Effector memory CD8-positive, alpha-beta T cell (primary cell): ENCODE measurements around the gene GPR107.

Experiments used
- ATAC-seq: fragments of 150-1000 bp; cut with Tn5 transposase; replicated peaks from 2 replicates; pipeline ENCODE4 v1.10.0; 2021; ENCODE audit warnings: mild to moderate bottlenecking, moderate library complexity
- DNase-seq, 3 experiments: peaks; one replicate each; pipeline ENCODE4 v3.0.0; 2021
- H3K27ac Mint-ChIP-seq, 2 donors: one replicate each; pipeline ENCODE4 v1.8.0; 2022; ENCODE audit warnings: mild to moderate bottlenecking in 2 of 2, mixed read lengths in 2 of 2, moderate library complexity in 2 of 2
- H3K27me3 Mint-ChIP-seq, 2 donors: one replicate each; pipeline ENCODE4 v1.8.0; 2022; ENCODE audit warnings: mixed read lengths in 2 of 2
- H3K36me3 Mint-ChIP-seq: one replicate; pipeline ENCODE4 v1.8.0; 2022; ENCODE audit warnings: mild to moderate bottlenecking, moderate library complexity, mixed read lengths; ENCODE audit not compliant: insufficient read depth
- H3K4me1 Mint-ChIP-seq, 2 donors: one replicate each; pipeline ENCODE4 v1.8.0; 2022; ENCODE audit warnings: low read depth in 2 of 2, mixed read lengths in 2 of 2
- H3K4me3 Mint-ChIP-seq, 2 donors: one replicate each; pipeline ENCODE4 v1.8.0; 2022; ENCODE audit warnings: mild to moderate bottlenecking in 2 of 2, mixed read lengths in 2 of 2, moderate library complexity in 2 of 2
- H3K9me3 Mint-ChIP-seq, 2 donors: one replicate each; pipeline ENCODE4 v1.8.0; 2022; ENCODE audit warnings: mixed read lengths in 2 of 2

The GPR107 gene

GRCh38 chr9:130159915-130160670 is 106.4 kb downstream of the GPR107 start:
- Mint-ChIP-seq H3K36me3 (peaks cover 3% of the 10 kb centered on the region), H3K9me3 (no peaks in the 10 kb centered on the region), H3K27me3 (peaks cover 0 to 9% of the 10 kb centered on the region in 2 donors), H3K27ac (peak overlapping the region in 1 of 2 donors; percentile 22), H3K4me1 (peaks cover 3 to 4% of the 10 kb centered on the region in 2 donors), H3K4me3 (no peak overlapping the region)
- ATAC-seq (no peak), DNase-seq (no peak)

- H3K36me3 Mint-ChIP-seq, result peaks cover 3% of the 10 kb centered on the region
- no peak for DNase-seq
- H3K4me3 Mint-ChIP-seq, result no peak overlapping the region
- H3K27ac Mint-ChIP-seq, result peak overlapping the region in 1 of 2 donors; percentile 22
- peaks cover 3 to 4% of the 10 kb centered on the region in 2 donors for H3K4me1 Mint-ChIP-seq
- H3K9me3 Mint-ChIP-seq, result no peaks in the 10 kb centered on the region
- H3K27me3 Mint-ChIP-seq, result peaks cover 0 to 9% of the 10 kb centered on the region in 2 donors
- no peak for ATAC-seq
These were observed 107.3 kb downstream of the GPR107 start for GRCh38 chr9:130160862-130161470.

- Mint-ChIP-seq H3K9me3 (no peaks in the 10 kb centered on the region), H3K4me1 (peaks cover 4 to 9% of the 10 kb centered on the region in 2 donors), H3K27ac (peak overlapping the region in 1 of 2 donors; percentile 20), H3K27me3 (peaks cover 0 to 5% of the 10 kb centered on the region in 2 donors), H3K36me3 (peaks cover 7% of the 10 kb centered on the region), H3K4me3 (no peak overlapping the region)
- ATAC-seq (no peak), DNase-seq (no peak)
These were observed 111.9 kb downstream of the GPR107 start for GRCh38 chr9:130165579-130165978.

DNA sequence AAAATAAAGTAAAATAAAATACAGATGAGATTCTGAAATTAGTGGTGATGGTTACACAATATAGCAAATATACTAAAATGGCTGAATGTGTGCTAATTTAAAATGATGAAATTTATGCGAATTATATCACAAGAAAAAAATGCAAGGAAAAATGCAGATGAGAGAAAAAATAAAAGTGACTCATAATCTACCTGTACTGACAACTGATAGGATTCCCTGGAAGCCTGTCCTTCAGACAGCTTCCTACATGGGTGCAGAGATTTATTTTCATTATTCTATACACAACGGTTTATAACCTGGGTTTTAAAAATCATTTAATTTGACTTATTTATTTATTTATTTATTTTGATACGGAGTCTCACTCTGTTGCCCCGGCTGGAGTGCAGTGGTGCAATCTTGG is 112.7 kb downstream of the GPR107 start:
- ATAC-seq (no peak), DNase-seq (no peak)
- Mint-ChIP-seq H3K36me3 (peaks cover 7% of the 10 kb centered on the region), H3K4me1 (peaks cover 4 to 9% of the 10 kb centered on the region in 2 donors), H3K4me3 (no peak overlapping the region), H3K9me3 (no peaks in the 10 kb centered on the region), H3K27ac (no peak overlapping the region), H3K27me3 (no peaks in the 10 kb centered on the region)

DNA sequence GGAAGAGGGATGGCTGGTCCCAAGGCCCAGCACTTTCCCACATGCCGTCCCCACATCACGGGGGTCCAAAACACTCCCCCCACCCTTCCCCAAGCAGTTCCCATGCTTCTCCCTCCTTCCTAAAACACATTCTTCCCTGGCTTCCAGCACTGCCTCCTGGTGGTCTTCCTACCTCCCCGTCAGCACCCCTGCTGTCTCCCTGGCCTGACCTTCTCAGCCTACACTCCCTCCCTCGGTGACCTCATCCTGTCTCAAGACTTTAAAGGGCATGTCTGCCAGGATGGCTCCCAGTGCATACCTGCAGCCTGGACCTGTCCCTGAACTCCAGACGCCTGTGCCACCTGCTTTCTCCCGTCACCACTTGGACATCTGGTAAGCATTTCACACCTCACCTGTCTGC is 114.2 kb downstream of the GPR107 start:
- Mint-ChIP-seq H3K9me3 (no peaks in the 10 kb centered on the region), H3K36me3 (peaks cover 7% of the 10 kb centered on the region), H3K27me3 (no peaks in the 10 kb centered on the region), H3K27ac (peak overlapping the region in 1 of 2 donors; percentile 46), H3K4me3 (no peak overlapping the region), H3K4me1 (peaks cover 4 to 9% of the 10 kb centered on the region in 2 donors)
- ATAC-seq (no peak), DNase-seq (no peak)

DNA sequence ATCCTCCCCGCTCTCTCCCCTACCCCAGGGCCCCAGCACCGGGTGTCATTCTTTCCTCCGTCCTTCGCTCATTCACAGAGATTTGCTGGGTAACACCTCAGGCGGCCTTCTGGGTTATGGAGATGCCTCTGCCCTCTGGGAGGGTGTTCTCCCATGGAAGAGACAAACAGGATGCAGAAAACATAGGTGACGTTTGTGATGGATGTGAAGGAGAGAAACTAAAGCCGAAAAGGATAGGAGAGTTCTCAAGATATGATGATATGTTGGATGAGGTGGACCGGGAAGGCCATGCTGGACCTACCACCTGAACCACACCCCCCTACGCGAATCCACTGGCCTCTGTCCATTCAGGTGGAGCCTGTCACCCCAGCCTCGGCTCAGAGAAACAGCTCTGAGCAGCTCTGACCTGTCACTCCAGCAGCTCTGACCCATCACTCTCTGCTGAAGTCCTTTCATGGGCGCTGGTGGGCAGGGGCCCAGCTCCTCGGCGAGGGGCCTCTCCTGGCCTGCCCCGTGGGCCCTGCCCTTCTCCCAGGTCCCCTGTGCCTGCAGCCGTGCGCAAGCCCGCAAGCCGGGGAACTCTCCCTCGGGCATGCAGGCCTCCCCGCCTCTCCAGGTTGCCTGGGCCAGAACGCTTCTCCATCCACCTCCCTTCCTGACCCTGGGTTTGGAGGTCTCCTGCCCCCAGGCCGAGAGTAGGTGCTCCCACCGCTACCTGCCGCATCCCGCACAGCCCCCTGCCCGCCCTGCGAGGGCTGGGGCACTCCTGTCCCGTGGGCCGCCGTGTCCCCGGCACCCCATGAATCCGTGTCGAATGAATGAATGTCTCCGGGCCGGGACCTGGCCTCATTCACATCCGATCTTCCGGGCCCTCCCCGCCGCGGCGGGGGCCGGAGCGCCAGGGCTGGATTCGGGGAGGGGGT is 117.8 kb downstream of the GPR107 start:
- Mint-ChIP-seq H3K27me3 (peaks cover 11 to 14% of the 10 kb centered on the region in 2 donors), H3K27ac (peak overlapping the region; percentile 9 to 55), H3K36me3 (peaks cover 14% of the 10 kb centered on the region), H3K4me1 (peaks cover 5 to 12% of the 10 kb centered on the region in 2 donors), H3K9me3 (no peaks in the 10 kb centered on the region), H3K4me3 (peak overlapping the region; percentile 50 to 53)
- DNase-seq (no peak), ATAC-seq (peak; percentile 8)

DNA sequence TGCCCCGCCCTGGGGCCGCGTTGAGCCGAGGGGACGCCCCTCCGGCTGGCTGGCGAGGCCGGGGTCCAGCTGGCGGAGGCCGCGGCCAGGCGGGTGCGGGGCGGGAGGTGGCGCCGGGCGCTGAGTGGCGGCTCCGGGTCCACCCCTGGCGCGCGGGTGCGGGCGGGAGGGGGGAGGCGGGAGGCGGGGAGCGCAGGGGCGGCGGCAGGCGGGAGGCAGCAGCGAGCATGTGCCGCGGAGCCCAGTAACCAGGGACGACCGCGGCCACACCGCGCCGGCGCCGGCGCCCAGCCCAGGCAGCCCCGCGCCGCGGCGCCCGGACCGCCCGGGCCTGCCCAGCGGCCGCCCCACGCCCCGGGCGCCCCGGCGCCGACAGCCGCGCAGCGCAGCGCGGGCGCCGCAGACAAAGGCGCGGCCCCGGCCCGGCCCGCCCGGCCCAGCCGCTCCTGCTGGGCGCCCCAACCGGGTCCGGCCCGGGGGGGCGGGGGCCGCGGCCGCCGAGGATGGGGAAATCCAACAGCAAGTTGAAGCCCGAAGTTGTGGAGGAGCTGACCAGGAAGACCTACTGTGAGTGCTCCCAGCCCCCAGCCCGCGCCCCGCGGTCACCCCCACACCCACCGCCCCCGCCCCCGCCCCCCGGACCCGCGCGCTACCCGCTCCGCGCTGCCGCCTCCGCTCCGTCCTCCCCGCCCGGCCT is 118.6 kb downstream of the GPR107 start, which contains the start of gene NCS1:
Gene NCS1 (plus strand): TSS at position 244 of the 697 bp plus-strand sequence. CDS start 260 bp downstream, at position 504.
- Mint-ChIP-seq H3K9me3 (no peaks in the 10 kb centered on the region), H3K36me3 (peaks cover 11% of the 10 kb centered on the region), H3K27me3 (peaks cover 11 to 14% of the 10 kb centered on the region in 2 donors), H3K27ac (peak within 1 kb of the TSS; percentile 9 to 55), H3K4me1 (peaks cover 0 to 8% of the 10 kb centered on the region in 2 donors), H3K4me3 (peak within 1 kb of the TSS; percentile 67 to 68)
- ATAC-seq (peak; percentile 72), DNase-seq (peak in 2 of 3 experiments; percentile 17 to 35)

GRCh38 chr9:130172858-130173665 is 119.4 kb downstream of the GPR107 start:
- Mint-ChIP-seq H3K36me3 (peaks cover 11% of the 10 kb centered on the region), H3K27me3 (peaks cover 11 to 14% of the 10 kb centered on the region in 2 donors), H3K4me1 (peaks cover 0 to 8% of the 10 kb centered on the region in 2 donors), H3K4me3 (peak overlapping the region; percentile 67 to 68), H3K27ac (peak overlapping the region in 1 of 2 donors; percentile 59), H3K9me3 (no peaks in the 10 kb centered on the region)
- DNase-seq, result peak; percentile 25 to 47 (median 41)
- ATAC-seq, result peak; percentile 67

- Mint-ChIP-seq H3K4me3 (peak overlapping the region; percentile 67 to 68), H3K9me3 (no peaks in the 10 kb centered on the region), H3K36me3 (peaks cover 11% of the 10 kb centered on the region), H3K27me3 (peaks cover 11 to 14% of the 10 kb centered on the region in 2 donors), H3K4me1 (peaks cover 0 to 8% of the 10 kb centered on the region in 2 donors), H3K27ac (peak overlapping the region in 1 of 2 donors; percentile 59)
- ATAC-seq, result no peak
- no peak for DNase-seq
These were observed 119.9 kb downstream of the GPR107 start for GRCh38 chr9:130173666-130173983.

GRCh38 chr9:130174025-130174424 is 120.3 kb downstream of the GPR107 start:
- DNase-seq (no peak), ATAC-seq (no peak)
- H3K4me3 Mint-ChIP-seq, result peak overlapping the region; percentile 67 to 68
- H3K36me3 Mint-ChIP-seq, result peaks cover 11% of the 10 kb centered on the region
- H3K27ac Mint-ChIP-seq, result peak overlapping the region in 1 of 2 donors; percentile 59
- peaks cover 0 to 8% of the 10 kb centered on the region in 2 donors for H3K4me1 Mint-ChIP-seq
- H3K27me3 Mint-ChIP-seq, result peaks cover 11 to 14% of the 10 kb centered on the region in 2 donors
- H3K9me3 Mint-ChIP-seq, result no peaks in the 10 kb centered on the region

DNA sequence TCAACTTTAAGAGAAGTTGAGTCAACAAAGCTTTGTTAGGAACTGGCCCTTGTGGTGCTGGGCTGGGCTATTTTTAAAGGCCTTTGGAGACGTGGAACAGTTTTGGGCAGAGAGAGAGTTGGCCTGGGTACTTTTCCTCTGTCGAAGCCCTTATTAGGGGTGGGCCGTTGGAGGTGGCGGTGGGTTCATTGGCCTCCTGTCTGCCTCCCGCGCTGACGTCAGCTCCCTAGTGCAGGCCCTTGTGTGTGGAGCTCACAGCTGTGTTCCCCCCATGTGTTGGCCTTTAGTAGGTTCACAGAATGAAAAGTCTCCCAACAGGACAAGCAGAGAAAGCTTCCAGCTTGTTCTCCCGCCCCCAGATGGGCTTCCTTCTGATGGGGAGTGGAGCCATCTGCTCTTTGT is 121.2 kb downstream of the GPR107 start:
- ATAC-seq, result no peak
- Mint-ChIP-seq H3K27ac (no peak overlapping the region), H3K4me1 (peaks cover 0 to 8% of the 10 kb centered on the region in 2 donors), H3K36me3 (peaks cover 11% of the 10 kb centered on the region), H3K9me3 (no peaks in the 10 kb centered on the region), H3K4me3 (no peak overlapping the region), H3K27me3 (peaks cover 11 to 14% of the 10 kb centered on the region in 2 donors)
- no peak for DNase-seq

DNA sequence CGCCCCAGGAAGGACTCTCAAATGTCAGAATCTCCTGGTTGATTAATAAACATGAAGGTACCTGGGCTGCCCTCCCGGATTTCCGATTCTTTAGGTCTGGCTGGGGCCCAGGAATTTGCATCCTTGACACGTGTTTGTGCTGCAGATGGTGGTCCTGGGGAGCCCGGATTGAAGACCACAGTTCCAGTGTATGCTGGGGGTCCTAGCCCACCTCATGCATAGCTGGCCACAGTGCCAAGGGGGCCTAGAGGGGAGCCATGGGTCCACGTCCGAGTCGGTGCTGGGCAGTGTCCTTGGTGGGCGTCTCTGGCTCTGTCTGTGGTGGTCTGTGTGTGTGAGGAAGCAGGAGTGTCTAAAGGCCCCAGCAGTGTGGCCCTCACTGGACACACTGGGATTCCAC is 121.6 kb downstream of the GPR107 start:
- H3K27me3 Mint-ChIP-seq, result peaks cover 11 to 14% of the 10 kb centered on the region in 2 donors
- H3K4me1 Mint-ChIP-seq, result peaks cover 0 to 8% of the 10 kb centered on the region in 2 donors
- peaks cover 11% of the 10 kb centered on the region for H3K36me3 Mint-ChIP-seq
- H3K27ac Mint-ChIP-seq, result peak overlapping the region in 1 of 2 donors; percentile 26
- ATAC-seq (no peak), DNase-seq (no peak)
- no peak overlapping the region for H3K4me3 Mint-ChIP-seq
- no peaks in the 10 kb centered on the region for H3K9me3 Mint-ChIP-seq
